Neuronal stem cell (in vitro differentiated cells): ENCODE data around the gene CBX2.

Source experiments
- DNase-seq: peaks from one replicate; pipeline ENCODE4 v3.0.0-alpha.2; 2013; ENCODE audit warnings: low spot score
- H2AFZ ChIP-seq: one replicate; pipeline ENCODE4 v1.6.1; 2013; ENCODE audit warnings: mild to moderate bottlenecking, low read length, inconsistent platforms
- H2AK5ac ChIP-seq: 2 replicates; pipeline ENCODE4 v1.6.1; 2013; ENCODE audit warnings: low read depth, mild to moderate bottlenecking, inconsistent platforms, low read length, moderate library complexity, mixed read lengths
- H2BK120ac ChIP-seq: 2 replicates; pipeline ENCODE4 v1.6.1; 2013; ENCODE audit warnings: low read depth, mild to moderate bottlenecking, inconsistent platforms, low read length, moderate library complexity, mixed read lengths
- H2BK12ac ChIP-seq: one replicate; pipeline ENCODE4 v1.6.1; 2013; ENCODE audit warnings: low read length, inconsistent platforms
- H2BK15ac ChIP-seq: 2 replicates; pipeline ENCODE4 v1.6.1; 2013; ENCODE audit warnings: mild to moderate bottlenecking, low read length, inconsistent platforms, mixed read lengths
- H2BK5ac ChIP-seq: one replicate; pipeline ENCODE4 v1.6.1; 2013; ENCODE audit warnings: inconsistent platforms, mild to moderate bottlenecking, low read length, moderate library complexity
- H3K14ac ChIP-seq: one replicate; pipeline ENCODE4 v1.6.1; 2013; ENCODE audit warnings: low read length, inconsistent platforms
- H3K18ac ChIP-seq: 2 replicates; pipeline ENCODE4 v1.6.1; 2013; ENCODE audit warnings: low read length, inconsistent platforms
- H3K23ac ChIP-seq: 2 replicates; pipeline ENCODE4 v1.6.1; 2013; ENCODE audit warnings: low read depth, mild to moderate bottlenecking, mixed read lengths, low read length, inconsistent platforms; ENCODE audit not compliant: poor library complexity
- H3K27ac ChIP-seq: replicated peaks from 3 replicates; pipeline ENCODE4 v1.5.1; 2013; ENCODE audit warnings: low read length, inconsistent platforms
- H3K27me3 ChIP-seq, 3 experiments: 2 replicates each; pipeline ENCODE4 v1.6.1; 2013; ENCODE audit warnings: low read length in 3 of 3, mild to moderate bottlenecking in 2 of 3, inconsistent platforms in 1 of 3, low read depth in 1 of 3, mixed read lengths in 1 of 3, moderate library complexity in 1 of 3; ENCODE audit not compliant: control insufficient read depth in 3 of 3, insufficient read depth in 3 of 3
- H3K36me3 ChIP-seq, 2 donors: replicated peaks in 1 of 2; 2 replicates each; pipeline ENCODE4 v1.6.1; 2013; ENCODE audit warnings: low read length in 2 of 2; ENCODE audit not compliant: control insufficient read depth in 2 of 2, insufficient read depth in 2 of 2
- H3K4ac ChIP-seq: 2 replicates; pipeline ENCODE4 v1.6.1; 2013; ENCODE audit warnings: inconsistent platforms, mild to moderate bottlenecking, low read length, moderate library complexity
- H3K4me1 ChIP-seq, 2 donors: 1 replicate in 1 of 2; 2 replicates in 1 of 2; pipeline ENCODE4 v1.6.1; 2013; ENCODE audit warnings: low read length in 2 of 2, low read depth in 1 of 2; ENCODE audit not compliant: control insufficient read depth in 2 of 2, insufficient read depth in 1 of 2
- H3K4me2 ChIP-seq: one replicate; pipeline ENCODE4 v1.6.1; 2013; ENCODE audit warnings: mild to moderate bottlenecking, low read length, inconsistent platforms; ENCODE audit not compliant: insufficient read depth, poor library complexity, severe bottlenecking
- H3K4me3 ChIP-seq, 2 donors: 2 replicates each; pipeline ENCODE4 v1.5.1; 2013; ENCODE audit warnings: low read length in 2 of 2, mild to moderate bottlenecking in 2 of 2, inconsistent platforms in 1 of 2, moderate library complexity in 1 of 2
- H3K79me1 ChIP-seq: one replicate; pipeline ENCODE4 v1.6.1; 2013; ENCODE audit warnings: low read depth, mild to moderate bottlenecking, inconsistent platforms, low read length, moderate library complexity
- H3K9ac ChIP-seq: one replicate; pipeline ENCODE4 v1.6.1; 2013; ENCODE audit warnings: mild to moderate bottlenecking, low read depth, low read length, inconsistent platforms; ENCODE audit not compliant: poor library complexity
- H3K9me3 ChIP-seq, 2 donors: replicated peaks in 1 of 2; 2 replicates each; pipeline versions ENCODE3 to v1.6.1; 2013; ENCODE audit warnings: low read length in 2 of 2, mild to moderate bottlenecking in 2 of 2, inconsistent platforms in 1 of 2, low read depth in 1 of 2, mixed read lengths in 1 of 2, moderate library complexity in 1 of 2; ENCODE audit not compliant: control insufficient read depth in 2 of 2, insufficient read depth in 1 of 2
- H4K8ac ChIP-seq: one replicate; pipeline ENCODE4 v1.6.1; 2013; ENCODE audit warnings: low read depth, mild to moderate bottlenecking, inconsistent platforms, low read length, moderate library complexity
- H4K91ac ChIP-seq: one replicate; pipeline ENCODE4 v1.6.1; 2013; ENCODE audit warnings: low read length, low read depth, mild to moderate bottlenecking, inconsistent platforms; ENCODE audit not compliant: poor library complexity
- WGBS, 2 donors: extraction: QIAGEN DNeasy Blood & Tissue Kit; methylation state at CpG; one replicate each; pipeline ENCODE4 v1.1.7; 2013; ENCODE audit warnings: missing lambda C conversion rate in 2 of 2, mixed read lengths in 1 of 2; ENCODE audit not compliant: insufficient read length in 2 of 2, insufficient replicate concordance in 1 of 2; ENCODE audit errors: extremely low coverage in 2 of 2; 5-methylcytosine and 5-hydroxymethylcytosine counted together

CBX2 gene

DNA sequence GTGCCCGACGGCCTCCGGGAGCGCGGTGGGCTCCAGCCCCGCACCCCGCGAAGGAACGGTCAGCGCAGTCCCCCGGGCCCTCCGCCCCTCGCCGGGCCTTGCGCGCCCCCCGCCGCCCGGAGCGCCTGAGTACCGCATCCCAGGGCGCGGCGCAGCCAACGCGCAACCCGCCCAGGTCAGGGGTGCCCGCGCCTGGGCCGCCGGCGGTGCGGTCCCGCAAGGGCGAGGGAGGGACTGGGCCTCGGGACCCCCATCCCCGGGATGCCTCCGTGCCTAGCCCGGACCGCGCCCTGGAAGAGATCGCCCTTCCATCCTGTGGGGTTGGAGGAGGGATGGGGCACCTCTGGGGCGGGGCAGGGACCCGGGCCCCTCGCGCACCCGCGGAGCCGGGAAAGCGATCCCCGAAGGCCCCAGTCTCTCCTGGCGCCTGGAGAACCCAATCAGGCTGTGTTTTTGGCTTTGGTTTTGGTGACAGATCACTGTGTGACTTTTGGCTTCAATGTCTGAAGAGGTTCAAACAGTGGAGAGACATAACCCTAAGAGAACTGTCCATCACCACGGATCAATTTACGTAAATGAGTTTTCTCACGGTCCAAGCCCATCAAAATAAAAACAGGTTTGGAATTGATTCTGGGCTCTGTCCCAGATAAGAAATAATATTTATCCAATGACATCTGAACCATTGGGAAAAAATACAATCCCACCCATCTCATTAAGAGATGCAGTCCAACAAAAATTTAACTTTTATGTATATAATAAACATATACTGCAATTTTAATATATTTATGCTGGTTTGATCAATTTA lies 29.5 kb upstream of the CBX2 start:
- Histone ChIP-seq H3K36me3 (no peaks in the 10 kb centered on the region), H2AK5ac (no peak overlapping the region), H3K27ac (no peak overlapping the region), H3K4me2 (peak overlapping the region; percentile 91), H4K8ac (no peak overlapping the region), H3K9me3 (peaks cover 0 to 2% of the 10 kb centered on the region in 2 donors), H2BK12ac (no peak overlapping the region), H3K4me1 (peaks cover 19 to 33% of the 10 kb centered on the region in 2 donors), H2AFZ (peak overlapping the region; percentile 77), H4K91ac (no peak overlapping the region), H2BK15ac (no peak overlapping the region), H3K18ac (peak overlapping the region; percentile 95), H3K9ac (peak overlapping the region; percentile 88), H3K14ac (no peak overlapping the region), H3K79me1 (no peaks in the 10 kb centered on the region), H2BK5ac (peak overlapping the region; percentile 75), H3K23ac (peak overlapping the region; percentile 99), H3K27me3 (peaks cover 8 to 47% (median 26%) of the 10 kb centered on the region in 3 experiments), H2BK120ac (no peak overlapping the region), H3K4me3 (peak overlapping the region; percentile 34 to 77), H3K4ac (no peak overlapping the region)
- no CpG with 5 or more reads among the region's 55 CpGs for WGBS, 2 donors
- no peak for DNase-seq

DNA sequence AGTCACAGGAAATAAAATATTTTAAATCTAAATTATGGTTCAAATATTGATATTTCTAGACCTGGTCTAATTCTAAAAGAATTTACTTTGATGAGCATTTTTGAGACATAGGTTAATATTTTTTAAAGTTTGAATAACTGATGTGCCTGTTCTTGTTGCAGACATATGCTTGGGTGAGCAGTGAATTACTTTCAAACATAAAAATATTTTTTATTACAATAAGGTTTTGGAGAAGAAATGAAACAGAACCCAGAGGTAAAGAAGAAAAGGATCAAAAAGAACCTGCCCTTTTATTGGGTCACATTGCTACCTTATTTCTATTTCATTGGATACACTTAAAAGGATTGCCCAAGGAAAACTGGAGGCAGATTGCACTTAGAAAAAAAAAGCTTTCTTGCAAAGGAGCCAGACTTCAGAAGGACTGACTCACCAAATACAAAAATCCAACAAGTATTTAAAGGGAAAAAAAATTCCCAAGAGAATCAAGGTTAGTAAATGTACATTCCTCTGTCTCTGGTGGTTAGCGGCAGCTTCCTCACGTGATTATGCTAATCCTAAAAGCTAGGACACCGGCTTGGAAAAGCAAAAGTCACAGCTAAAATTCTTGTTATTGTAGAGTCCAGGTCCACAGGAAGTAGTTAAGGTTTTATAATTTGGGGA lies 28.7 kb upstream of the CBX2 start:
- H3K27me3 ChIP-seq = peaks cover 8 to 40% (median 27%) of the 10 kb centered on the region in 3 experiments
- H3K79me1 ChIP-seq = no peaks in the 10 kb centered on the region
- no peak overlapping the region for H2AK5ac ChIP-seq
- no peak overlapping the region for H3K27ac ChIP-seq
- WGBS, 2 donors = no CpG with 5 or more reads among the region's 3 CpGs
- no peak overlapping the region for H3K4me2 ChIP-seq
- H3K4me1 ChIP-seq = peaks cover 19 to 33% of the 10 kb centered on the region in 2 donors
- no peak overlapping the region for H2BK120ac ChIP-seq
- no peak overlapping the region for H2AFZ ChIP-seq
- no peak overlapping the region for H2BK15ac ChIP-seq
- no peak overlapping the region for H2BK12ac ChIP-seq
- H2BK5ac ChIP-seq = no peak overlapping the region
- no peak for DNase-seq
- no peak overlapping the region for H3K4ac ChIP-seq
- no peak overlapping the region for H4K8ac ChIP-seq
- H3K18ac ChIP-seq = no peak overlapping the region
- no peaks in the 10 kb centered on the region for H3K36me3 ChIP-seq
- H3K23ac ChIP-seq = no peak overlapping the region
- H3K14ac ChIP-seq = no peak overlapping the region
- no peak overlapping the region for H4K91ac ChIP-seq
- H3K9me3 ChIP-seq = peaks cover 0 to 2% of the 10 kb centered on the region in 2 donors
- H3K9ac ChIP-seq = no peak overlapping the region
- no peak overlapping the region for H3K4me3 ChIP-seq

DNA sequence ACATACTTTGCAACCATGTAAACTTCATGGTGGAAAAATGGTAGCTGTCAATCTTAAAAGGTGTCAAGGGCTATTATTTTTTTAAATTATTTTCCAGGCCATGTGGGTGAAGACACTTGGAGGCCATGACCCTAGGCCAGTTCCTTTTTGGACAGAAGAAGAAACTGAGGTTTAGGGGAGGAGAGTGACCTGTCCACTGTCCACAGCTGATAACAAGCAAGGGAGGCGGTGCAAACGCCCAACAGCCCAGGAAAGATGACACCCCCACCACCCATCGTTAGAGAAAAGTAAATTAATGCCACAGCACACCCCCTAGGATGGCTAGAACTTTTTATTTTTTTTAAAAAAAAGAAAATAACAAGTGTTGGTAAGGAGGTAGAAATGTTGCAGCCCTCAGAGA lies 28.0 kb upstream of the CBX2 start:
- no peak overlapping the region for H2AFZ ChIP-seq
- no peak overlapping the region for H2BK12ac ChIP-seq
- H4K91ac ChIP-seq = no peak overlapping the region
- H3K9ac ChIP-seq = no peak overlapping the region
- peaks cover 19 to 33% of the 10 kb centered on the region in 2 donors for H3K4me1 ChIP-seq
- no peak overlapping the region for H3K23ac ChIP-seq
- peaks cover 0 to 2% of the 10 kb centered on the region in 2 donors for H3K9me3 ChIP-seq
- no peaks in the 10 kb centered on the region for H3K79me1 ChIP-seq
- H3K14ac ChIP-seq = no peak overlapping the region
- no peaks in the 10 kb centered on the region for H3K36me3 ChIP-seq
- no peak for DNase-seq
- no peak overlapping the region for H2BK15ac ChIP-seq
- WGBS, 2 donors = no CpG with 5 or more reads among the region's 3 CpGs
- no peak overlapping the region for H2AK5ac ChIP-seq
- H3K18ac ChIP-seq = no peak overlapping the region
- H2BK120ac ChIP-seq = no peak overlapping the region
- no peak overlapping the region for H2BK5ac ChIP-seq
- no peak overlapping the region for H3K27ac ChIP-seq
- no peak overlapping the region for H3K4me2 ChIP-seq
- no peak overlapping the region for H3K4me3 ChIP-seq
- H3K4ac ChIP-seq = no peak overlapping the region
- H3K27me3 ChIP-seq = peaks cover 8 to 40% (median 28%) of the 10 kb centered on the region in 3 experiments
- no peak overlapping the region for H4K8ac ChIP-seq
